SK-N-SH (cell line): ENCODE measurements around the gene ZKSCAN2. TPM values are rescaled to one million over a fixed set of nuclear protein-coding genes. Genes with fewer than 3 reads are reported as not detected.

ENCODE experiments used
- CTCF ChIA-PET: fragments of 300-600, 350-600 bp; formaldehyde crosslinking; extraction: SDS; loops from one replicate; lab custom pipeline; 2021; lab: Yijun Ruan, JAX
- POLR2A ChIA-PET: fragments of 350-600 bp; sonication (Branson Sonifier 250); formaldehyde crosslinking; extraction: SDS; loops from one replicate; lab custom pipeline; 2020; ENCODE audit warnings: antibody characterized with exemption, inconsistent platforms; lab: Yijun Ruan, JAX
- DNase-seq: peaks from one replicate; pipeline ENCODE4 v3.0.0; 2012
- H2AFZ ChIP-seq: fragments of 200-600 bp; sonication (generic); 2 replicates; pipeline ENCODE4 v1.8.1; 2016; ENCODE audit warnings: antibody characterized with exemption, mild to moderate bottlenecking, low read depth
- H3F3A ChIP-seq: fragments of 200-600 bp; sonication (generic); replicated peaks from 2 replicates; pipeline ENCODE3; 2016; ENCODE audit warnings: antibody characterized with exemption, mild to moderate bottlenecking; ENCODE audit not compliant: insufficient read depth
- H3K27ac ChIP-seq, 2 experiments: fragments of 200-500 bp in 1 of 2; fragments of 200-600 bp in 1 of 2; sonication (Bioruptor generic) in 1 of 2; sonication (generic), shearing (Covaris generic) in 1 of 2; 2 replicates each; pipeline versions ENCODE4 v1.5.1 to v1.6.1; 2014 to 2016; ENCODE audit warnings: low read depth in 2 of 2, inconsistent platforms in 1 of 2, low read length in 1 of 2, mild to moderate bottlenecking in 1 of 2, mixed read lengths in 1 of 2
- H3K27me3 ChIP-seq: fragments of 200-600 bp; sonication (generic), shearing (Covaris generic); 2 replicates; pipeline ENCODE4 v1.6.1; 2016; ENCODE audit warnings: mixed run types; ENCODE audit not compliant: insufficient read depth
- H3K36me3 ChIP-seq, 2 experiments: fragments of 200-500 bp in 1 of 2; fragments of 200-600 bp in 1 of 2; sonication (Bioruptor generic) in 1 of 2; sonication (generic) in 1 of 2; replicated peaks in 1 of 2; 2 replicates each; pipeline versions ENCODE3 to v1.5.1; 2014 to 2016; ENCODE audit warnings: low read length in 1 of 2, mild to moderate bottlenecking in 1 of 2; ENCODE audit not compliant: insufficient read depth in 2 of 2, control insufficient read depth in 1 of 2
- H3K4me1 ChIP-seq, 2 experiments: fragments of 200-500 bp in 1 of 2; fragments of 200-600 bp in 1 of 2; sonication (Bioruptor generic) in 1 of 2; sonication (generic), shearing (Covaris generic) in 1 of 2; 2 replicates each; pipeline versions ENCODE4 v1.5.1 to v1.6.1; 2014 to 2016; ENCODE audit warnings: low read depth in 1 of 2, low read length in 1 of 2, mixed run types in 1 of 2; ENCODE audit not compliant: insufficient read depth in 2 of 2, control insufficient read depth in 1 of 2
- H3K4me2 ChIP-seq: fragments of 200-600 bp; sonication (generic), shearing (Covaris generic); 2 replicates; pipeline ENCODE4 v1.6.1; 2017; ENCODE audit warnings: mixed run types
- H3K4me3 ChIP-seq, 2 experiments: fragments of 200-500 bp in 1 of 2; fragments of 200-600 bp in 1 of 2; sonication (Bioruptor generic) in 1 of 2; sonication (generic), shearing (Covaris generic) in 1 of 2; 2 replicates each; pipeline versions ENCODE4 v1.5.1 to v1.8.1; 2014 to 2016; ENCODE audit warnings: low read depth in 2 of 2, inconsistent platforms in 1 of 2, low read length in 1 of 2, mild to moderate bottlenecking in 1 of 2, mixed read lengths in 1 of 2, moderate library complexity in 1 of 2
- H3K79me2 ChIP-seq: fragments of 200-600 bp; sonication (generic); 2 replicates; pipeline ENCODE4 v1.8.1; 2017; ENCODE audit warnings: mild to moderate bottlenecking; ENCODE audit not compliant: insufficient read depth
- H3K9ac ChIP-seq: fragments of 200-600 bp; sonication (generic); 2 replicates; pipeline ENCODE4 v1.6.1; 2017; ENCODE audit warnings: mixed run types
- H3K9me2 ChIP-seq: fragments of 200-600 bp; sonication (generic); 2 replicates; pipeline ENCODE4 v1.6.1; 2017; ENCODE audit warnings: mixed run types
- H3K9me3 ChIP-seq: fragments of 200-600 bp; sonication (generic); 2 replicates; pipeline ENCODE4 v1.6.1; 2017; ENCODE audit warnings: mixed run types, mild to moderate bottlenecking, moderate library complexity
- H4K20me1 ChIP-seq: fragments of 200-600 bp; sonication (generic); 2 replicates; pipeline ENCODE4 v1.6.1; 2017; ENCODE audit warnings: mild to moderate bottlenecking, mixed run types; ENCODE audit not compliant: insufficient read depth
- EP300 ChIP-seq, 2 experiments: IDR thresholded peaks; 2 replicates each; pipeline versions ENCODE4 v1.4.0 to v1.6.1; 2012; ENCODE audit warnings: borderline replicate concordance in 1 of 2, low read depth in 1 of 2, low read length in 1 of 2
- FOXJ3 ChIP-seq: sonication (generic); formaldehyde crosslinking; IDR thresholded peaks from 2 replicates; pipeline ENCODE4 v1.5.1; 2020; ENCODE audit warnings: mild to moderate bottlenecking, missing genetic modification reagents
- FOXM1 ChIP-seq: IDR thresholded peaks from 2 replicates; pipeline ENCODE4 v1.4.0; 2012; ENCODE audit warnings: low read depth, mild to moderate bottlenecking
- GABPA ChIP-seq: IDR thresholded peaks from 2 replicates; pipeline ENCODE4 v1.4.0; 2012; ENCODE audit warnings: low read depth, mild to moderate bottlenecking
- IRF3 ChIP-seq: fragments of 150-350 bp; IDR thresholded peaks from 2 replicates; pipeline ENCODE4 v1.6.1; 2016; ENCODE audit warnings: mild to moderate bottlenecking, low read depth, low read length
- NFIC ChIP-seq: IDR thresholded peaks from 2 replicates; pipeline ENCODE4 v1.4.0; 2012; ENCODE audit warnings: borderline replicate concordance
- PBX3 ChIP-seq: IDR thresholded peaks from 2 replicates; pipeline ENCODE4; 2012
- REST ChIP-seq: IDR thresholded peaks from 2 replicates; pipeline ENCODE4 v1.6.1; 2012; ENCODE audit warnings: mild to moderate bottlenecking, low read depth, low read length, moderate library complexity
- RXRA ChIP-seq: IDR thresholded peaks from 2 replicates; pipeline ENCODE4 v1.4.0; 2012; ENCODE audit warnings: low read depth, mild to moderate bottlenecking, borderline replicate concordance
- SMC3 ChIP-seq: IDR thresholded peaks from 2 replicates; pipeline ENCODE4 v1.6.1; 2012; ENCODE audit warnings: low read depth, low read length, improper control_type of control experiment
- TCF12 ChIP-seq: IDR thresholded peaks from 2 replicates; pipeline ENCODE4 v1.4.0; 2012
- USF2 ChIP-seq: fragments of 150-350 bp; IDR thresholded peaks from 2 replicates; pipeline ENCODE4 v1.6.1; 2017; ENCODE audit warnings: antibody characterized with exemption, low read length, low read depth, borderline replicate concordance
- WGBS: methylation state at CpG from one replicate; pipeline ENCODE4 v1.1.6; 2017; ENCODE audit warnings: low lambda C conversion rate; 5-methylcytosine and 5-hydroxymethylcytosine counted together
- polyA plus RNA-seq, 3 experiments: library from polyadenylated mRNA; depleted of rRNA; stranded (reverse); fragments of >200 nt; gene quantifications; 2 replicates each; pipeline ENCODE4 v1.2.3, GENCODE V29; 2012

The ZKSCAN2 gene
- polyA plus RNA-seq, 1 of the 3 experiments (the other 2 are of a cell fraction) = 1.6 TPM

- Histone ChIP-seq H3K4me2 (no peak overlapping the region), H3K79me2 (peaks cover 30% of the 10 kb centered on the region), H4K20me1 (peaks cover 27% of the 10 kb centered on the region), H3K4me3 (no peak overlapping the region), H3K9me3 (peaks cover 2% of the 10 kb centered on the region; the same call in 1 of the 2 replicates), H3F3A (peaks cover 7% of the 10 kb centered on the region), H3K9me2 (no peaks in the 10 kb centered on the region), H3K27me3 (no peaks in the 10 kb centered on the region), H3K27ac (no peak overlapping the region), H2AFZ (no peak overlapping the region), H3K9ac (no peak overlapping the region), H3K4me1 (peaks cover 0 to 3% of the 10 kb centered on the region in 2 experiments; a peak in 2 of 4 replicates), H3K36me3 (peaks cover 36 to 52% of the 10 kb centered on the region in 2 experiments)
- ChIA-PET POLR2A (no interaction called here), CTCF (interaction anchor here (1.7 kb wide), 1 partner anchor 19 kb away, joined by 5 read pairs; no protein-coding TSS in a partner anchor)
- WGBS = 87% methylated on average over 2 of the region's 2 CpGs
- DNase-seq = no peak
- TF ChIP-seq RXRA (no peak), EP300 (IDR thresholded peaks at IDR 0.05; ENCODE audit: borderline replicate concordance in 1 of 2, low read depth in 1 of 2, low read length in 1 of 2) (no peak), USF2 (no peak), NFIC (no peak), PBX3 (no peak), GABPA (no peak), TCF12 (no peak), SMC3 (no peak), REST (no peak)
These were observed 4.3 kb downstream of the ZKSCAN2 start for GRCh38 chr16:25253322-25253721.

GRCh38 chr16:25250467-25250866, 7.2 kb downstream of the ZKSCAN2 start:
- Histone ChIP-seq H3K27ac (no peak overlapping the region), H3F3A (no peaks in the 10 kb centered on the region), H3K9ac (no peak overlapping the region), H3K36me3 (peaks cover 62 to 79% of the 10 kb centered on the region in 2 experiments), H3K9me2 (no peaks in the 10 kb centered on the region), H4K20me1 (peaks cover 12% of the 10 kb centered on the region), H2AFZ (no peak overlapping the region), H3K4me2 (no peak overlapping the region), H3K27me3 (no peaks in the 10 kb centered on the region), H3K9me3 (peaks cover 10% of the 10 kb centered on the region; the same call in 1 of the 2 replicates), H3K79me2 (peaks cover 13% of the 10 kb centered on the region), H3K4me3 (no peak overlapping the region), H3K4me1 (peaks cover 0 to 3% of the 10 kb centered on the region in 2 experiments; a peak in 1 of 4 replicates)
- ChIA-PET POLR2A (no interaction called here), CTCF (interaction anchor here (1.2 kb wide), 1 partner anchor 16 kb away, joined by 4 read pairs; no protein-coding TSS in a partner anchor)
- DNase-seq = no peak
- no peak for TF ChIP-seq TCF12
- TF ChIP-seq IRF3 = no peak
- TF ChIP-seq FOXJ3 (CRISPR knock-in tag) = no peak
- TF ChIP-seq FOXM1 = no peak
- 96% methylated on average over 2 of the region's 2 CpGs for WGBS
